ENCODE data around the gene RNF39. TPM values are rescaled to one million over a fixed set of nuclear protein-coding genes. Genes with fewer than 3 reads are reported as not detected.

RNF39 gene
- total and polyA plus RNA-seq, 2 of the 13 experiments (the other 11 are each of a cell fraction or from before 2014, with no cell fraction given) = 0.13 to 1.8 TPM

DNA sequence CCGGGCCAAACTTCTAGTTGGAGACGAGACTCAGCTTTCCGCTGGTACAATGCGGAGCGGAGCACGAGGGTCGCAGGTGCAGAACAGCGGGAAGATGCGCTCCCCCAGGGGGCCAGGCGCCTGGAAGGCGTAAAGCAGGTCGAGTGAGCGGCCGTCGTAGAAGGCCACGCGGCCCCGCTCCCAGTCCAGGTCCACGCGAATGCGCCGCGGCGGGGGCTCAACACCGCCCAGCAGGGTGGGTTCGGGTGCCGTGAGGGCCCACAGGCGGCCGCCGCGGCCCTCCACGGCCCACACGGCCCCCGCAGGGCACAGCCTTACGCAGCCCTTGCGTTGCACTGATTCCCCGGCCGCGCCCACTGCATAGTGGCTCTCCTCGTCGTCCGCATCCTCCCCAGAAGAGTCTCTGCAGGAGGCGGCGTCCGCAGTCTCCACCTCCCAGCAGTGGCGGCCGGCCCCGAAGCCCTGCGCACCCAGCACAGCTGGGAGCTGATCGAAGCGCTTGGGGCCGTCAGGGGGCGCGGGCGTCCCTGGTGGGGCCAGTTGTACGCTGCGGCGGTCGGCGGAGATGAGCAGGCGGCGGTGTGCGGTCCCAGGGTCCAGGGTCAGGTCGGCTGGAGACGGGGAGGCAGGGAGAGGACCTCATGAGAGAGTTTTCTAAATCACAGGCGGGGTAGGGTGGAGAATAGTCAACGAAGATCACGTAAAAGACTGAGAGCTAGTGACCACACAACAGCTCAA lies 4.3 kb downstream of the RNF39 start:
- CTCF ChIA-PET (ENCODE audit: low intra/inter-chr PET ratio, low total read pairs) = no interaction called here
- peaks cover 7% of the 10 kb centered on the region for H3K79me2 ChIP-seq (ENCODE audit: insufficient read depth, low read length)
- no peak overlapping the region for H3K27ac ChIP-seq (ENCODE audit: extremely low read length, insufficient read depth, low read length)
- WGBS (ENCODE audit: low lambda C conversion rate) = 97% methylated on average over 68 of the region's 68 CpGs
- DNase-seq (ENCODE audit: low spot score) (no peak), FAIRE-seq (no peak), ATAC-seq (no peak)
- in situ Hi-C loops (cut with HindIII; ENCODE audit: extremely low pct_ligation_motif_present, low pct_unique_long_range_greater_than_20kb) = no loop called here
- intact Hi-C loops (cut with micrococcal nuclease; ENCODE audit: unreplicated experiment) = no loop called here
- H3K36me3 ChIP-seq (replicated peaks in 1 of 2; ENCODE audit: control insufficient read depth in 1 of 2, insufficient read depth in 2 of 2, low read length in 2 of 2) = peaks cover 0 to 6% of the 10 kb centered on the region in 2 experiments; a peak in 2 of 5 replicates
- BruUV-seq (replicated peaks) = no TSS peak
- peaks cover 0 to 12% of the 10 kb centered on the region in 2 experiments; a peak in 3 of 5 replicates for H3K27me3 ChIP-seq (ENCODE audit: control insufficient read depth in 1 of 2, insufficient read depth in 2 of 2, low read length in 2 of 2)
- H3K9ac ChIP-seq (ENCODE audit: insufficient read depth, low read depth, low read length) = no peak overlapping the region
- POLR2A ChIA-PET = no interaction called here
- TF ChIP-seq AGO2 (optimal IDR thresholded peaks at IDR 0.05; ENCODE audit: low read depth, low read length) (peak; percentile 95), ZNF30 (CRISPR knock-in tag; IDR thresholded peaks at IDR 0.05) (no peak), RBFOX2 (IDR thresholded peaks at IDR 0.05; ENCODE audit: low read depth, low read length) (peak; percentile 73)
- peaks cover 54% of the 10 kb centered on the region for H3K4me1 ChIP-seq (ENCODE audit: insufficient read depth, low read length)
- no peaks in the 10 kb centered on the region for H3K9me3 ChIP-seq (ENCODE audit: low read length)
- no peaks in the 10 kb centered on the region for H4K20me1 ChIP-seq (ENCODE audit: insufficient read depth, low read length)
- no peak overlapping the region for H3K4me3 ChIP-seq (replicated peaks in 1 of 3; ENCODE audit: insufficient read depth in 1 of 3, low read depth in 2 of 3, low read length in 3 of 3)
- H3K4me2 ChIP-seq (ENCODE audit: low read depth, low read length) = no peak overlapping the region
- H2AFZ ChIP-seq (ENCODE audit: low read length) = no peak overlapping the region

DNA sequence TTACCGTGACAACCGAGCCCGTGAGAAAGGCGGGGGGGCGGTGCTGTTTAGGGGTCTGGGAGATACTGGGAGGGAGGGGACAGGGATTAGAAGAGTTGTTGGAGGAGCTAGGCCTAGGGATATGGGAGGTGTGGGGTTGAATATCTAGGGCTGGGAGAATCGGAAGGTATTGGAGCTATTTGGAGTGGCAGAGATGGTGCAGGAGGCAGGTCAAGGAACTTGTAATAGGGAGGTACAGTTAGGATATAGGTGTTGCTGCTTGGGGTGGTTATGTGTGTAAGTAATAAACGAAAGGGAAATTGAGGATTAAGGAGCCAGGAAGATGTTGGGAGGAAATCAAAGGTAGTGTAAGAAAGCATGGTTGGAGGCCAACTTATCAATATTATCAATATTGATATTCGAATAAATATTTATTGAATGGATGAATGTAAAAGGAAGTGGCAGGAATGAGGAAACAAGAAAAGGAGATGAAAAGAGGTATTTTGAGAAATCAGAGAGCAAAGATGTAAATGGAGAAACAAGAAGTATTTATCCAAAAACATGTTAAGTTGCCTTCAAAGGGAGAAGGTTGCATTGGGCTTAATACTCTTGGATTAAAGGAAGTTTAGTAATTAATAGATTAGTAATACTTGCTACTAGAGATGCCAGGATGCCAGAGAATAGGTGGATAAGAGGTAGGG lies 8.0 kb downstream of the RNF39 start:
- Histone ChIP-seq H3K4me3 (replicated peaks in 1 of 3; ENCODE audit: insufficient read depth in 1 of 3, low read depth in 2 of 3, low read length in 3 of 3) (peak overlapping the region; percentile 70 to 82 (median 75)), H4K20me1 (ENCODE audit: insufficient read depth, low read length) (no peaks in the 10 kb centered on the region), H3K4me2 (ENCODE audit: low read depth, low read length) (peak overlapping the region; percentile 83), H3K9ac (ENCODE audit: insufficient read depth, low read depth, low read length) (peak overlapping the region; percentile 68), H3K27ac (ENCODE audit: extremely low read length, insufficient read depth, low read length) (peak overlapping the region; percentile 33), H3K4me1 (ENCODE audit: insufficient read depth, low read length) (peaks cover 40% of the 10 kb centered on the region), H3K79me2 (ENCODE audit: insufficient read depth, low read length) (peaks cover 18% of the 10 kb centered on the region), H3K9me3 (ENCODE audit: low read length) (no peaks in the 10 kb centered on the region), H2AFZ (ENCODE audit: low read length) (peak overlapping the region; percentile 24), H3K27me3 (ENCODE audit: control insufficient read depth in 1 of 2, insufficient read depth in 2 of 2, low read length in 2 of 2) (no peaks in the 10 kb centered on the region; a peak in 1 of 5 replicates), H3K36me3 (replicated peaks in 1 of 2; ENCODE audit: control insufficient read depth in 1 of 2, insufficient read depth in 2 of 2, low read length in 2 of 2) (peaks cover 0 to 6% of the 10 kb centered on the region in 2 experiments; a peak in 2 of 5 replicates)
- intact Hi-C loops (cut with micrococcal nuclease; ENCODE audit: unreplicated experiment) = loop anchor here (2.0 kb wide), 2 partner anchors 35 to 67 kb away; no protein-coding TSS in a partner anchor
- WGBS (ENCODE audit: low lambda C conversion rate) = under 1% methylated on average over 8 of the region's 8 CpGs
- no peak for DNase-seq (ENCODE audit: low spot score)
- CTCF ChIA-PET (ENCODE audit: low intra/inter-chr PET ratio, low total read pairs) = no interaction called here
- BruUV-seq (replicated peaks) = TSS peak; percentile 18
- FAIRE-seq = no peak
- in situ Hi-C loops (cut with HindIII; ENCODE audit: extremely low pct_ligation_motif_present, low pct_unique_long_range_greater_than_20kb) = no loop called here
- no peak for ATAC-seq
- POLR2A ChIA-PET = interaction anchor here (2.8 kb wide), 1 partner anchor 35 kb away, joined by 31 read pairs; no protein-coding TSS in a partner anchor
- TF ChIP-seq NFKBIZ (CRISPR knock-in tag; IDR thresholded peaks at IDR 0.05) = 0 out of 2 replicates have a peak, but pooled peaks have one; percentile 7
- TF ChIP-seq, protein P1, sequence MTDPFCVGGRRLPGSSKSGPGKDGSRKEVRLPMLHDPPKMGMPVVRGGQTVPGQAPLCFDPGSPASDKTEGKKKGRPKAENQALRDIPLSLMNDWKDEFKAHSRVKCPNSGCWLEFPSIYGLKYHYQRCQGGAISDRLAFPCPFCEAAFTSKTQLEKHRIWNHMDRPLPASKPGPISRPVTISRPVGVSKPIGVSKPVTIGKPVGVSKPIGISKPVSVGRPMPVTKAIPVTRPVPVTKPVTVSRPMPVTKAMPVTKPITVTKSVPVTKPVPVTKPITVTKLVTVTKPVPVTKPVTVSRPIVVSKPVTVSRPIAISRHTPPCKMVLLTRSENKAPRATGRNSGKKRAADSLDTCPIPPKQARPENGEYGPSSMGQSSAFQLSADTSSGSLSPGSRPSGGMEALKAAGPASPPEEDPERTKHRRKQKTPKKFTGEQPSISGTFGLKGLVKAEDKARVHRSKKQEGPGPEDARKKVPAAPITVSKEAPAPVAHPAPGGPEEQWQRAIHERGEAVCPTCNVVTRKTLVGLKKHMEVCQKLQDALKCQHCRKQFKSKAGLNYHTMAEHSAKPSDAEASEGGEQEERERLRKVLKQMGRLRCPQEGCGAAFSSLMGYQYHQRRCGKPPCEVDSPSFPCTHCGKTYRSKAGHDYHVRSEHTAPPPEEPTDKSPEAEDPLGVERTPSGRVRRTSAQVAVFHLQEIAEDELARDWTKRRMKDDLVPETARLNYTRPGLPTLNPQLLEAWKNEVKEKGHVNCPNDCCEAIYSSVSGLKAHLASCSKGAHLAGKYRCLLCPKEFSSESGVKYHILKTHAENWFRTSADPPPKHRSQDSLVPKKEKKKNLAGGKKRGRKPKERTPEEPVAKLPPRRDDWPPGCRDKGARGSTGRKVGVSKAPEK (CRISPR knock-in tag; IDR thresholded peaks at IDR 0.05; ENCODE audit: borderline replicate concordance) = no peak
- peak; percentile 97 for TF ChIP-seq ZNF619 (CRISPR knock-in tag; IDR thresholded peaks at IDR 0.05)
- peak; percentile 47 for TF ChIP-seq KDM5A (IDR thresholded peaks at IDR 0.05; ENCODE audit: borderline replicate concordance, low read length)
- TF ChIP-seq, protein P2, sequence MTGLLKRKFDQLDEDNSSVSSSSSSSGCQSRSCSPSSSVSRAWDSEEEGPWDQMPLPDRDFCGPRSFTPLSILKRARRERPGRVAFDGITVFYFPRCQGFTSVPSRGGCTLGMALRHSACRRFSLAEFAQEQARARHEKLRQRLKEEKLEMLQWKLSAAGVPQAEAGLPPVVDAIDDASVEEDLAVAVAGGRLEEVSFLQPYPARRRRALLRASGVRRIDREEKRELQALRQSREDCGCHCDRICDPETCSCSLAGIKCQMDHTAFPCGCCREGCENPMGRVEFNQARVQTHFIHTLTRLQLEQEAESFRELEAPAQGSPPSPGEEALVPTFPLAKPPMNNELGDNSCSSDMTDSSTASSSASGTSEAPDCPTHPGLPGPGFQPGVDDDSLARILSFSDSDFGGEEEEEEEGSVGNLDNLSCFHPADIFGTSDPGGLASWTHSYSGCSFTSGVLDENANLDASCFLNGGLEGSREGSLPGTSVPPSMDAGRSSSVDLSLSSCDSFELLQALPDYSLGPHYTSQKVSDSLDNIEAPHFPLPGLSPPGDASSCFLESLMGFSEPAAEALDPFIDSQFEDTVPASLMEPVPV (CRISPR knock-in tag; IDR thresholded peaks at IDR 0.05) = peak; percentile 72; the same call in 1 of the 2 replicates
- peak; percentile 44; the same call in 1 of the 2 replicates for TF ChIP-seq ZNF430 (CRISPR knock-in tag; IDR thresholded peaks at IDR 0.05)
- 0 out of 2 replicates have a peak, but pooled peaks have one; percentile 5 for TF ChIP-seq ZNF747 (CRISPR knock-in tag; IDR thresholded peaks at IDR 0.05; ENCODE audit: borderline replicate concordance)

Data from HepG2 (cell line).